ENCODE measurements around the gene PPP4C.

The PPP4C gene

GRCh38 chr16:30083216-30084055 is 7.6 kb downstream of the PPP4C start:
- DNase-seq: no peak

GRCh38 chr16:30084096-30084815 is 8.5 kb downstream of the PPP4C start:
- no peak for DNase-seq

GRCh38 chr16:30084816-30085159 is 9.0 kb downstream of the PPP4C start:
- DNase-seq: no peak

GRCh38 chr16:30085247-30085646 is 9.5 kb downstream of the PPP4C start:
- no peak for DNase-seq

GRCh38 chr16:30085820-30086219 is 10.0 kb downstream of the PPP4C start:
- DNase-seq: no peak

GRCh38 chr16:30086291-30087140 is 10.7 kb downstream of the PPP4C start:
- no peak for DNase-seq

GRCh38 chr16:30087181-30087898 is 11.5 kb downstream of the PPP4C start:
- no peak for DNase-seq

GRCh38 chr16:30088237-30088831 is 12.5 kb downstream of the PPP4C start:
- no peak for DNase-seq

- no peak for DNase-seq
These were observed 13.2 kb downstream of the PPP4C start for GRCh38 chr16:30088832-30089624.

- no peak for DNase-seq
These were observed 15.0 kb downstream of the PPP4C start for GRCh38 chr16:30090610-30091331.

- DNase-seq: peak; percentile 93
These were observed 15.9 kb downstream of the PPP4C start, which contains the start of gene TBX6 for GRCh38 chr16:30091474-30092372. Gene TBX6 (minus strand): TSS chr16:30091924. CDS start chr16:30091193, 731 bp downstream.

GRCh38 chr16:30092373-30093010 is 16.7 kb downstream of the PPP4C start:
- DNase-seq: peak; percentile 66

- no peak for DNase-seq
These were observed 18.9 kb downstream of the PPP4C start for GRCh38 chr16:30094541-30095165.

GRCh38 chr16:30095166-30096078 is 19.6 kb downstream of the PPP4C start:
- no peak for DNase-seq

GRCh38 chr16:30096105-30096861 is 20.5 kb downstream of the PPP4C start, which contains the start of gene YPEL3:
Gene YPEL3 (minus strand): TSS chr16:30096213. CDS start chr16:30095482, 731 bp downstream.
- DNase-seq: peak; percentile 87

GRCh38 chr16:30096862-30097563 is 21.2 kb downstream of the PPP4C start:
- no peak for DNase-seq
